Stomach smooth muscle (tissue), 2 donors: ENCODE data around the gene MINDY4.
A peak's percentile ranks its signal among the peaks of the same experiment; 100 is the strongest.

Experiments
- H3K27ac ChIP-seq: one replicate; pipeline ENCODE4 v1.7.0; 2013; ENCODE audit warnings: mild to moderate bottlenecking, low read length, inconsistent platforms
- H3K27me3 ChIP-seq, 2 donors: one replicate each; pipeline ENCODE4 v1.7.0; 2013; ENCODE audit warnings: low read length in 2 of 2; ENCODE audit not compliant: insufficient read depth in 2 of 2, control insufficient read depth in 1 of 2
- H3K36me3 ChIP-seq, 2 donors: one replicate each; pipeline ENCODE4 v1.7.0; 2013; ENCODE audit warnings: low read length in 2 of 2; ENCODE audit not compliant: control insufficient read depth in 2 of 2, insufficient read depth in 2 of 2
- H3K4me1 ChIP-seq: one replicate; pipeline ENCODE4 v1.7.0; 2013; ENCODE audit warnings: low read length; ENCODE audit not compliant: control insufficient read depth, insufficient read depth
- H3K4me3 ChIP-seq, 2 donors: one replicate each; pipeline ENCODE4 v1.7.0; 2013; ENCODE audit warnings: low read length in 2 of 2
- H3K9ac ChIP-seq, 2 donors: one replicate each; pipeline ENCODE4 v1.7.0; 2013; ENCODE audit warnings: low read length in 2 of 2, mild to moderate bottlenecking in 1 of 2
- H3K9me3 ChIP-seq, 2 donors: one replicate each; pipeline ENCODE4 v1.7.0; 2013; ENCODE audit warnings: low read length in 2 of 2; ENCODE audit not compliant: control insufficient read depth in 2 of 2
- donor health status: healthy.
- donor health status: Pancreatic carcinoma.

MINDY4 gene

DNA sequence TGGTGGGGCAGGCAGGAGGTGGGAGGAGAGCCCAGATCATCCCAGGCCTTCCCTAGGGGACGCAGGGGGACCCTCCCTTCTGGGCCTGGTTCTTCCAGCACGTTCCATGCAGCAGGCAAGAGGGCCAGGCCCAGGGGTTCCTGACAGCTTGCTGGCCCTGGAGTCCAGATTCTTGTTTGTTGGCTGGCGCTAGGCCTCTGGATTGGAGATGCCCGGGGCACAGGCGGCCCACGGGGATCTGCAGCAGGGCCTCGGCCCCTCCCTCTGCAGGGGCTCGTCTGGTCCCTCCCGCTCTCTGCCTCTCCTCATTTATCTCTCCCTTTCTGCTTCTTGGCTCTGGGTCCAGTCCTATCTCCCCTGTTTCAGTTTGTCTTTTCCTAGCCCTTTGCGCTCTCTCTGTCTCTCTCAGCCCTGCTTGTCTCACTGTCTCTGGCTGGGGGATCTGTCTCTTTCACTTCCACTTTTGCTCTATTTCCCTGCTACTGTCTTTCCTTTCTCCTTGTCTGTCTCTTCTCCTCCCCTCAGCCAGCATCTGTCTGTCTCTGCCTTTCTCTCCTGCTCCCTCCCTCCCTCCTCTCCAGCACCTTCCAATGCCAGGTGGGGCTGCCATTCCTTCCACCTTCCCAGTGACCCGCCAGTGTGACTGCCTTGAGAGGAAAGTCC is 139.3 kb downstream of the MINDY4 start:
- H3K9ac ChIP-seq = peak overlapping the region; percentile 44 to 62
- peaks cover 81% of the 10 kb centered on the region for H3K4me1 ChIP-seq

GRCh38 chr7:30911133-30911532 is 139.9 kb downstream of the MINDY4 start:
- Histone ChIP-seq H3K9me3 (no peaks in the 10 kb centered on the region), H3K4me1 (peaks cover 80% of the 10 kb centered on the region), H3K27me3 (no peaks in the 10 kb centered on the region), H3K27ac (peak overlapping the region; percentile 91), H3K36me3 (no peaks in the 10 kb centered on the region), H3K4me3 (peak overlapping the region; percentile 44 to 59), H3K9ac (peak overlapping the region; percentile 44 to 62)

More for the DNA sequence above, 139.3 kb downstream of the MINDY4 start:
- H3K27ac ChIP-seq = peak overlapping the region; percentile 91
- H3K9me3 ChIP-seq = no peaks in the 10 kb centered on the region
- H3K27me3 ChIP-seq = no peaks in the 10 kb centered on the region
- H3K36me3 ChIP-seq = no peaks in the 10 kb centered on the region
- peak overlapping the region; percentile 44 to 59 for H3K4me3 ChIP-seq

DNA sequence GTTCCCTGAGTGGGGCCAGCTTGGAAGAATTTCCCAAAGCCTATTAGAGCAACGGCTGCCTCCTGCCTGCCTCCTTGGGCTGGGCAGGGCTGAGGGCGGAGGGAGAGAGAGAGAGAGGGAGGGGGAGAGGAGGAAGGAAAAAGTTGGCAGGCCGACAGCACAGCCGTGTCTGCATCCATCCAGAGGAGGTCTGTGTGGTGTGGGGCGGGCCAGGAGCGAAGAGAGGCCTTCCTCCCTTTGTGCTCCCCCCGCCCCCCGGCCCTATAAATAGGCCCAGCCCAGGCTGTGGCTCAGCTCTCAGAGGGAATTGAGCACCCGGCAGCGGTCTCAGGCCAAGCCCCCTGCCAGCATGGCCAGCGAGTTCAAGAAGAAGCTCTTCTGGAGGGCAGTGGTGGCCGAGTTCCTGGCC is 140.3 kb downstream of the MINDY4 start, which contains the start of gene AQP1:
Gene AQP1 (plus strand): TSS at position 293 of the 409 bp plus-strand sequence. CDS start 57 bp downstream, at position 350.
- Histone ChIP-seq H3K27ac (peak within 1 kb of the TSS; percentile 91), H3K9me3 (no peaks in the 10 kb centered on the region), H3K9ac (peak within 1 kb of the TSS; percentile 51 to 80)

DNA sequence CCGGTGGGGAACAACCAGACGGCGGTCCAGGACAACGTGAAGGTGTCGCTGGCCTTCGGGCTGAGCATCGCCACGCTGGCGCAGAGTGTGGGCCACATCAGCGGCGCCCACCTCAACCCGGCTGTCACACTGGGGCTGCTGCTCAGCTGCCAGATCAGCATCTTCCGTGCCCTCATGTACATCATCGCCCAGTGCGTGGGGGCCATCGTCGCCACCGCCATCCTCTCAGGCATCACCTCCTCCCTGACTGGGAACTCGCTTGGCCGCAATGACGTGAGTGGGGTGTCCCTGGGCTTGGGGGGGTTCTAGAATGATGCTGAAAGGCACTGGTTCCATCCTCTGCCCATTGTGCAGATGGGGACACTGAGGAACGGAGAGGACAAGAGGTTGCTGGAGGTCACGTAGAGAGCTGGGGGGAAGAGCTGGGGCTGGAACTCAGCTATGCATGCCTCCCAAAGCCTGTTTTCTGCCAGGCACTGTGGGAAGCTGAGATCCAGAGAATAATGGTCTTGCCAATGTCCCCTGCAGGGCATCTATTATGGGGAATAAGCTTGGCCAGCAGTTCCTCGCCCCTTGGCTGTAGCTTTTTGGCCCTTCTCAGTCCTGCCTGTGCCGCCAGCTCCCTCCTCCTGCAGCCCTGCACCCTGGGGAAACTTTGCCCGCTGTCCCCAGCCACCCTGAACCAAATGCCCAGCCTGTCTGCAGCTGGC is 141.0 kb downstream of the MINDY4 start:
- peak overlapping the region; percentile 51 to 80 for H3K9ac ChIP-seq
- H3K27me3 ChIP-seq = no peaks in the 10 kb centered on the region
- no peaks in the 10 kb centered on the region for H3K36me3 ChIP-seq
- peak overlapping the region; percentile 91 to 94 for H3K4me3 ChIP-seq
- peaks cover 83% of the 10 kb centered on the region for H3K4me1 ChIP-seq
- peak overlapping the region; percentile 75 for H3K27ac ChIP-seq
- no peaks in the 10 kb centered on the region for H3K9me3 ChIP-seq

More for the DNA sequence above, 140.3 kb downstream of the MINDY4 start, which contains the start of gene AQP1:
- Histone ChIP-seq H3K4me1 (peaks cover 81% of the 10 kb centered on the region), H3K27me3 (no peaks in the 10 kb centered on the region), H3K36me3 (no peaks in the 10 kb centered on the region), H3K4me3 (peak within 1 kb of the TSS; percentile 91 to 94)

- Histone ChIP-seq H3K4me3 (peak overlapping the region; percentile 91 to 94), H3K4me1 (peaks cover 82% of the 10 kb centered on the region), H3K27ac (peak overlapping the region; percentile 75)
Measured at GRCh38 chr7:30912731-30912985, 141.4 kb downstream of the MINDY4 start.

DNA sequence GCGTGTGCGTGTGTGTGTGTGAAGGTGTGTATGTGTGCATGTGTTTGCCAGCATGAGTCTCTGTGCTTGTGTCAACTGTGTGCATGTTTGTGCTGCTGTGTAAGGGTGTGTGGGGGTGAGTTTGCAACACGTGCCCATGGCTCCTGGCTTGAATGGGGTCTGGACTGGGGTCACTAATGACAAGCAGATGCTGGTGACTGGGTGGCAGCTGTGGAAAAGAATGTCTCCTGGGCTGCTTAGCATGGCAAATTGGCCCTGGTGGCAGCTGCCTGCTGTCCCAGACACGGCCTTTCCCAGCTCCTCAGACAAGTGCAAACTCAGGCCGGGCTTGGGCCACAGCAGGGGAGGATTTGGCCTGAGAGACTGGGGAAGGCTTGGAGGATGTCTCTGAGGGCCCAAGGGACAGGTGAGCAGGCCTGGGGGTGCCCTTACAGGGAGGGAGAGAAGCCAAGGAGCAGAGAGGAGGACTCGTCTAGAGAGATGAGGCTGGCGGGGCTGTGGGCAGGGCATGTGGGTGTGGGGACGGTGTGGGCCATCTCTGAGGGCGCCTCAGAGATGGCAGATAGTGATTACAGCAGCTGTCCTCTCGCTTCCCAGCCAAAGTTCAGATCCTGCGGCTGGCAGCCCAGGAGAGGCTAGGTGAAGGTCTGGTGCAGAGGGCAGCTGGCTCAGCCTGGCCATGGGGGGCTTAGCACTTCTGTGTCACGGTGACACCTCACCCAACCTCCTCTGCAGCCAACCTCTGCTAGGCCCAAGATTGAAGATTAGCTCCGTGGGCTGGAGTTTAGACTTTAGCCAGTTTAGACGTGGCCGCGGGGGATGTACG is 142.0 kb downstream of the MINDY4 start:
- Histone ChIP-seq H3K36me3 (no peaks in the 10 kb centered on the region), H3K4me1 (peaks cover 78% of the 10 kb centered on the region), H3K9ac (peak overlapping the region; percentile 51 to 80), H3K27me3 (no peaks in the 10 kb centered on the region), H3K4me3 (peak overlapping the region; percentile 91 to 94), H3K27ac (peak overlapping the region; percentile 75), H3K9me3 (no peaks in the 10 kb centered on the region)

More at GRCh38 chr7:30912731-30912985, 141.4 kb downstream of the MINDY4 start:
- Histone ChIP-seq H3K36me3 (no peaks in the 10 kb centered on the region), H3K9me3 (no peaks in the 10 kb centered on the region), H3K27me3 (no peaks in the 10 kb centered on the region), H3K9ac (peak overlapping the region; percentile 51 to 80)

- Histone ChIP-seq H3K9me3 (no peaks in the 10 kb centered on the region), H3K27ac (peak overlapping the region; percentile 75), H3K4me1 (peaks cover 80% of the 10 kb centered on the region), H3K27me3 (no peaks in the 10 kb centered on the region), H3K36me3 (no peaks in the 10 kb centered on the region), H3K9ac (peak overlapping the region; percentile 51 to 80), H3K4me3 (peak overlapping the region; percentile 91 to 94)
Measured at GRCh38 chr7:30913821-30914515, 142.8 kb downstream of the MINDY4 start.

DNA sequence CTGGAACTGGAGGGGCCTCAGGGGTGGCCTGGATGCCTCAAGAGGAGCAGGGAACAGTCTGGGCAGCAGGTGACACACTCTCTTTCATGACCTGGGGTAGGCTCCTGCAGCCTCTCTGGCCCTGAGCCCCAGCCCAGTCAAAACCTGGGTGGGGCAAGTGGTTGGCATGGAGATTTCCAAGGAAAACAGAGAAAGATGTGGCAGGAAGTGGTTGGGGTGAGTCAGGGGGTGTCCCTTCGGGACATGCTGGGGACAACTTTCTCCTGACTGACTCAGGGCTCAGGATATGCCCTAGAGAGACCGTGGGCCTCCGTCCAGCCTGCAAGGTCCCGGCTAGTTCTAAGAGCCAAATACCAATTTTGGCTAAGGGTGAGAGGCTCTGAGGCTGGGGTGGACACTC is 143.4 kb downstream of the MINDY4 start:
- Histone ChIP-seq H3K27ac (peak overlapping the region; percentile 75), H3K4me3 (peak overlapping the region; percentile 91 to 94), H3K27me3 (no peaks in the 10 kb centered on the region), H3K9me3 (no peaks in the 10 kb centered on the region), H3K4me1 (peaks cover 79% of the 10 kb centered on the region), H3K36me3 (no peaks in the 10 kb centered on the region), H3K9ac (peak overlapping the region; percentile 51 to 80)

GRCh38 chr7:30915005-30915601 is 143.9 kb downstream of the MINDY4 start:
- Histone ChIP-seq H3K9me3 (no peaks in the 10 kb centered on the region), H3K4me1 (peaks cover 79% of the 10 kb centered on the region), H3K9ac (peak overlapping the region; percentile 47 to 51), H3K4me3 (peak overlapping the region; percentile 91 to 94), H3K27me3 (no peaks in the 10 kb centered on the region), H3K27ac (peak overlapping the region; percentile 75), H3K36me3 (no peaks in the 10 kb centered on the region)

DNA sequence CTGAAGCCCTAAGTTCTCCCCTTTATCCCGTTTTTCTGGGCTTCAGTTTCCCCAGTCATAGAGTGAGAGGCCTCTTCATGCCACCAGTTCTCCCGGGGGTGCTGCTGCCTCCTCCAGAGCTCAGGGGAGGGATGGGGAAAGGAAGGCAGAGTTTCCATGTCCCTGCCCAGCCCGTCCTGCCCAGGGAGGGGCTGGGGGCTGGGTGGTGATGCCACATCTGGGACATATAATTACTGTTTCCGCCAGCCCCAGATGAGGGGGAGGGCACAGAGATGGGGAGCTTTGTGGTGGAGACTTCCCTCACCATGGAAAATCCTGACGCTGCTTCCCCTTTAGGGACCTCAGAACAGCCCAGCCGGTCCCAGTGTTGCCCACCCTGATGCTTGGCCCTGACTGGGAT is 144.5 kb downstream of the MINDY4 start:
- Histone ChIP-seq H3K27me3 (no peaks in the 10 kb centered on the region), H3K4me1 (peaks cover 79% of the 10 kb centered on the region), H3K36me3 (no peaks in the 10 kb centered on the region), H3K4me3 (peak overlapping the region in 1 of 2 donors; percentile 94), H3K9me3 (no peaks in the 10 kb centered on the region), H3K27ac (peak overlapping the region; percentile 75), H3K9ac (peak overlapping the region in 1 of 2 donors; percentile 58)
